Measurements from ENCODE around the gene NUPR2. TPM values are rescaled to one million over a fixed set of nuclear protein-coding genes. Genes with fewer than 3 reads are reported as not detected.
A peak's percentile ranks its signal among the peaks of the same experiment; 100 is the strongest.

The NUPR2 gene
- total and polyA plus RNA-seq, 9 of the 15 experiments (the other 6 are each of a cell fraction or from before 2014, with no cell fraction given), result not detected

DNA sequence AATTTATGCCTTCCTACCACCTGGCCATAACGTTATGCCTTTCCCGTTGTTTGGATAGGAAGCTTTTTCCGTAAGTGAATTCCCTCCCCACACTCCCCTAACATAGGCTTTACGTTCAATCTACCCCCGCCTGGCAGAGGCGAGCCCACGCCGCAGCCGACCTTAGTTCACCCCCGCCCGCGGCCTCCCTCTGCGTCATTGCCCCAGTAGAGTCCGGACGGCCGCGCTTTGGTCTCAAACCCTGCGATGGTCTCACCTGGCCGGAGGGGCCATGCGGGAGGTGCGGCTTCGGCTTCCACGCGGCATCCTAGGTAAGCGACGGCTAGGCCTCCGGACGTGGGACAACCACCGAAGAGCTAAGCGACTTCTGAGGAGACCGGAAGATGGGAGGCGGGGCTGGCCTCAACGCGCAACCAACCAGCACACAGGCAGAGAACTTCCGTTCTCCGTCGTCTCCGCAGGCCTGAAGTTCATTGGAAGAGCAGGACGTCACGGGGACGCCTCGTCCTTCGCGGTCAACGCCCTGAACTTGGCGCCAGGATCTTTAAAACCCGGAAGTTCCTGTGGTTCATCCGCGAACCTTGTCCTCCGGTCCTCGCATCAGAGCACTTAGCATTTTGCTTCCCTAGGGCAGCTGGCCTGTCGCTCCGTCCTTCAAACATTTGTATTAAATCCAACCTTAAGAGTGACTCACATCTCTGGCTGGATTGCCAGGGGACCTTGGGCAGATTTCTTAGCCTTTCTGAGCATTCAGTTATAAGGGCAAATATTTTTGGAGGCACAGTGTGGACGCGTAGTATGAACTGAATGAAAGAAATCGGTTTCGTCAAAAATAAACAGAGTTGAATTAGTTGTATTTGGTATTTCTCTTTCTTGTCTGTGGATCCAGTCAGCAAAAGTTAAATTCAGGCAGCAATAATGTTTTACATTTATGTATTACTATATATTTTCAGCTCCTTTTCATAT lies 9.8 kb downstream of the NUPR2 start, which contains the start of gene CHCHD2 (continued):
- TF ChIP-seq NR4A1 (CRISPR knock-in tag; IDR thresholded peaks at IDR 0.05) (no peak), NR4A1 (tag; IDR thresholded peaks at IDR 0.05) (no peak; the same call in 1 of the 2 replicates), ERF (CRISPR knock-in tag; IDR thresholded peaks at IDR 0.05) (no peak), NCOR1 (IDR thresholded peaks at IDR 0.05) (no peak), CTBP1 (IDR thresholded peaks at IDR 0.05; ENCODE audit: borderline replicate concordance) (peak; percentile 68; the same call in 1 of the 2 replicates), POLR3G (IDR thresholded peaks at IDR 0.05; ENCODE audit: extremely low read depth, insufficient read length, insufficient replicate concordance) (no peak), NR1H2 (CRISPR knock-in tag; IDR thresholded peaks at IDR 0.05) (no peak), NFIX (CRISPR knock-in tag; IDR thresholded peaks at IDR 0.05; ENCODE audit: low read depth) (no peak), ARNT (IDR thresholded peaks at IDR 0.05) (no peak), MAFK (IDR thresholded peaks at IDR 0.05; ENCODE audit: low read length) (0 out of 2 replicates have a peak, but pooled peaks have one; percentile 7), PHB (CRISPR knock-in tag; IDR thresholded peaks at IDR 0.05) (no peak; the same call in 1 of the 2 replicates), SAFB (IDR thresholded peaks at IDR 0.05; ENCODE audit: borderline replicate concordance, low read depth, low read length) (no peak), ZKSCAN8 (CRISPR knock-in tag; IDR thresholded peaks at IDR 0.05) (no peak), ATF7 (IDR thresholded peaks at IDR 0.05) (peak; percentile 58), KHSRP (IDR thresholded peaks at IDR 0.05) (no peak), DNMT1 (IDR thresholded peaks at IDR 0.05) (no peak)
- TF ChIP-seq, protein P1, sequence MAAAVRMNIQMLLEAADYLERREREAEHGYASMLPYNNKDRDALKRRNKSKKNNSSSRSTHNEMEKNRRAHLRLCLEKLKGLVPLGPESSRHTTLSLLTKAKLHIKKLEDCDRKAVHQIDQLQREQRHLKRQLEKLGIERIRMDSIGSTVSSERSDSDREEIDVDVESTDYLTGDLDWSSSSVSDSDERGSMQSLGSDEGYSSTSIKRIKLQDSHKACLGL (CRISPR knock-in tag; IDR thresholded peaks at IDR 0.05; ENCODE audit: borderline replicate concordance, poor library complexity, severe bottlenecking), result no peak
- TF ChIP-seq, protein P2, sequence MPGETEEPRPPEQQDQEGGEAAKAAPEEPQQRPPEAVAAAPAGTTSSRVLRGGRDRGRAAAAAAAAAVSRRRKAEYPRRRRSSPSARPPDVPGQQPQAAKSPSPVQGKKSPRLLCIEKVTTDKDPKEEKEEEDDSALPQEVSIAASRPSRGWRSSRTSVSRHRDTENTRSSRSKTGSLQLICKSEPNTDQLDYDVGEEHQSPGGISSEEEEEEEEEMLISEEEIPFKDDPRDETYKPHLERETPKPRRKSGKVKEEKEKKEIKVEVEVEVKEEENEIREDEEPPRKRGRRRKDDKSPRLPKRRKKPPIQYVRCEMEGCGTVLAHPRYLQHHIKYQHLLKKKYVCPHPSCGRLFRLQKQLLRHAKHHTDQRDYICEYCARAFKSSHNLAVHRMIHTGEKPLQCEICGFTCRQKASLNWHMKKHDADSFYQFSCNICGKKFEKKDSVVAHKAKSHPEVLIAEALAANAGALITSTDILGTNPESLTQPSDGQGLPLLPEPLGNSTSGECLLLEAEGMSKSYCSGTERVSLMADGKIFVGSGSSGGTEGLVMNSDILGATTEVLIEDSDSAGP (CRISPR knock-in tag; IDR thresholded peaks at IDR 0.05), result no peak
- TF ChIP-seq, protein P3, sequence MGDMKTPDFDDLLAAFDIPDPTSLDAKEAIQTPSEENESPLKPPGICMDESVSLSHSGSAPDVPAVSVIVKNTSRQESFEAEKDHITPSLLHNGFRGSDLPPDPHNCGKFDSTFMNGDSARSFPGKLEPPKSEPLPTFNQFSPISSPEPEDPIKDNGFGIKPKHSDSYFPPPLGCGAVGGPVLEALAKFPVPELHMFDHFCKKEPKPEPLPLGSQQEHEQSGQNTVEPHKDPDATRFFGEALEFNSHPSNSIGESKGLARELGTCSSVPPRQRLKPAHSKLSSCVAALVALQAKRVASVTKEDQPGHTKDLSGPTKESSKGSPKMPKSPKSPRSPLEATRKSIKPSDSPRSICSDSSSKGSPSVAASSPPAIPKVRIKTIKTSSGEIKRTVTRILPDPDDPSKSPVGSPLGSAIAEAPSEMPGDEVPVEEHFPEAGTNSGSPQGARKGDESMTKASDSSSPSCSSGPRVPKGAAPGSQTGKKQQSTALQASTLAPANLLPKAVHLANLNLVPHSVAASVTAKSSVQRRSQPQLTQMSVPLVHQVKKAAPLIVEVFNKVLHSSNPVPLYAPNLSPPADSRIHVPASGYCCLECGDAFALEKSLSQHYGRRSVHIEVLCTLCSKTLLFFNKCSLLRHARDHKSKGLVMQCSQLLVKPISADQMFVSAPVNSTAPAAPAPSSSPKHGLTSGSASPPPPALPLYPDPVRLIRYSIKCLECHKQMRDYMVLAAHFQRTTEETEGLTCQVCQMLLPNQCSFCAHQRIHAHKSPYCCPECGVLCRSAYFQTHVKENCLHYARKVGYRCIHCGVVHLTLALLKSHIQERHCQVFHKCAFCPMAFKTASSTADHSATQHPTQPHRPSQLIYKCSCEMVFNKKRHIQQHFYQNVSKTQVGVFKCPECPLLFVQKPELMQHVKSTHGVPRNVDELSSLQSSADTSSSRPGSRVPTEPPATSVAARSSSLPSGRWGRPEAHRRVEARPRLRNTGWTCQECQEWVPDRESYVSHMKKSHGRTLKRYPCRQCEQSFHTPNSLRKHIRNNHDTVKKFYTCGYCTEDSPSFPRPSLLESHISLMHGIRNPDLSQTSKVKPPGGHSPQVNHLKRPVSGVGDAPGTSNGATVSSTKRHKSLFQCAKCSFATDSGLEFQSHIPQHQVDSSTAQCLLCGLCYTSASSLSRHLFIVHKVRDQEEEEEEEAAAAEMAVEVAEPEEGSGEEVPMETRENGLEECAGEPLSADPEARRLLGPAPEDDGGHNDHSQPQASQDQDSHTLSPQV (IDR thresholded peaks at IDR 0.05), result peak; percentile 15; the same call in 1 of the 2 replicates
- TF ChIP-seq, protein P4, sequence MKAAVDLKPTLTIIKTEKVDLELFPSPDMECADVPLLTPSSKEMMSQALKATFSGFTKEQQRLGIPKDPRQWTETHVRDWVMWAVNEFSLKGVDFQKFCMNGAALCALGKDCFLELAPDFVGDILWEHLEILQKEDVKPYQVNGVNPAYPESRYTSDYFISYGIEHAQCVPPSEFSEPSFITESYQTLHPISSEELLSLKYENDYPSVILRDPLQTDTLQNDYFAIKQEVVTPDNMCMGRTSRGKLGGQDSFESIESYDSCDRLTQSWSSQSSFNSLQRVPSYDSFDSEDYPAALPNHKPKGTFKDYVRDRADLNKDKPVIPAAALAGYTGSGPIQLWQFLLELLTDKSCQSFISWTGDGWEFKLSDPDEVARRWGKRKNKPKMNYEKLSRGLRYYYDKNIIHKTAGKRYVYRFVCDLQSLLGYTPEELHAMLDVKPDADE (conservative IDR thresholded peaks at IDR 0.05; ENCODE audit: control insufficient read depth, low read depth, low read length), result no peak
